ENCODE data around the gene PNP. TPM values are rescaled to one million over a fixed set of nuclear protein-coding genes. Genes with fewer than 3 reads are reported as not detected.

PNP gene
- total and polyA plus RNA-seq, 4 donors: 15.5 to 119 (median 37.0) TPM

GRCh38 chr14:20482382-20482781 lies 13.2 kb downstream of the PNP start:
- Histone ChIP-seq H3K27me3 (ENCODE audit: control insufficient read depth in 3 of 3, insufficient read depth in 3 of 3, low read length in 2 of 3) (no peaks in the 10 kb centered on the region), H3K9ac (ENCODE audit: insufficient read depth in 1 of 2, low read length in 2 of 2) (no peak overlapping the region), H3K27ac (ENCODE audit: low read depth in 1 of 2, low read length in 1 of 2) (no peak overlapping the region), H3K9me3 (ENCODE audit: control insufficient read depth in 4 of 4, insufficient read depth in 3 of 4, low read length in 3 of 4) (no peaks in the 10 kb centered on the region), H3K4me1 (ENCODE audit: control insufficient read depth in 5 of 5, insufficient read depth in 5 of 5, low read length in 5 of 5) (peaks cover 0 to 7% (median 0%) of the 10 kb centered on the region in 5 donors), H3K36me3 (ENCODE audit: control insufficient read depth in 4 of 4, insufficient read depth in 4 of 4, low read length in 4 of 4) (peaks cover 0 to 3% (median 0%) of the 10 kb centered on the region in 4 donors), H3K4me3 (no peak overlapping the region)
- TF ChIP-seq CTCF (IDR thresholded peaks at IDR 0.05; ENCODE audit: control extremely low read depth, extremely low read depth): no peak
- 87 to 92% methylated on average over 5 of the region's 5 CpGs for WGBS, 2 donors
- ATAC-seq (ENCODE audit: insufficient read depth, low FRiP score) (no peak), DNase-seq (no peak)

- no peaks in the 10 kb centered on the region for H3K9me3 ChIP-seq (ENCODE audit: control insufficient read depth in 4 of 4, insufficient read depth in 3 of 4, low read length in 3 of 4)
- no peak overlapping the region for H3K9ac ChIP-seq (ENCODE audit: insufficient read depth in 1 of 2, low read length in 2 of 2)
- no peak overlapping the region for H3K4me3 ChIP-seq
- no peaks in the 10 kb centered on the region for H3K27me3 ChIP-seq (ENCODE audit: control insufficient read depth in 3 of 3, insufficient read depth in 3 of 3, low read length in 2 of 3)
- DNase-seq (peak in 1 of 3 donors; percentile 13), ATAC-seq (ENCODE audit: insufficient read depth, low FRiP score) (no peak)
- no peak for TF ChIP-seq CTCF (IDR thresholded peaks at IDR 0.05; ENCODE audit: control extremely low read depth, extremely low read depth)
- 71 to 73% methylated on average over 7 of the region's 7 CpGs for WGBS, 2 donors
- H3K36me3 ChIP-seq (ENCODE audit: control insufficient read depth in 4 of 4, insufficient read depth in 4 of 4, low read length in 4 of 4): no peaks in the 10 kb centered on the region
- H3K4me1 ChIP-seq (ENCODE audit: control insufficient read depth in 5 of 5, insufficient read depth in 5 of 5, low read length in 5 of 5): peaks cover 0 to 6% (median 0%) of the 10 kb centered on the region in 5 donors
- no peak overlapping the region for H3K27ac ChIP-seq (ENCODE audit: low read depth in 1 of 2, low read length in 1 of 2)
Observed at GRCh38 chr14:20485900-20486299, 16.7 kb downstream of the PNP start.

- no peaks in the 10 kb centered on the region for H3K27me3 ChIP-seq (ENCODE audit: control insufficient read depth in 3 of 3, insufficient read depth in 3 of 3, low read length in 2 of 3)
- peaks cover 0 to 6% (median 0%) of the 10 kb centered on the region in 5 donors for H3K4me1 ChIP-seq (ENCODE audit: control insufficient read depth in 5 of 5, insufficient read depth in 5 of 5, low read length in 5 of 5)
- no peaks in the 10 kb centered on the region for H3K9me3 ChIP-seq (ENCODE audit: control insufficient read depth in 4 of 4, insufficient read depth in 3 of 4, low read length in 3 of 4)
- ATAC-seq (ENCODE audit: insufficient read depth, low FRiP score): no peak
- H3K36me3 ChIP-seq (ENCODE audit: control insufficient read depth in 4 of 4, insufficient read depth in 4 of 4, low read length in 4 of 4): no peaks in the 10 kb centered on the region
- no peak for DNase-seq
- H3K27ac ChIP-seq (ENCODE audit: low read depth in 1 of 2, low read length in 1 of 2): no peak overlapping the region
- H3K4me3 ChIP-seq: no peak overlapping the region
- no peak overlapping the region for H3K9ac ChIP-seq (ENCODE audit: insufficient read depth in 1 of 2, low read length in 2 of 2)
- 49 to 66% methylated on average over 8 of the region's 8 CpGs for WGBS, 2 donors
- no peak for TF ChIP-seq CTCF (IDR thresholded peaks at IDR 0.05; ENCODE audit: control extremely low read depth, extremely low read depth)
Observed at GRCh38 chr14:20486684-20487395, 17.6 kb downstream of the PNP start.

- Histone ChIP-seq H3K36me3 (ENCODE audit: control insufficient read depth in 4 of 4, insufficient read depth in 4 of 4, low read length in 4 of 4) (no peaks in the 10 kb centered on the region), H3K4me3 (no peak overlapping the region), H3K9ac (ENCODE audit: insufficient read depth in 1 of 2, low read length in 2 of 2) (no peak overlapping the region), H3K27me3 (ENCODE audit: control insufficient read depth in 3 of 3, insufficient read depth in 3 of 3, low read length in 2 of 3) (no peaks in the 10 kb centered on the region), H3K4me1 (ENCODE audit: control insufficient read depth in 5 of 5, insufficient read depth in 5 of 5, low read length in 5 of 5) (peaks cover 0 to 6% (median 0%) of the 10 kb centered on the region in 5 donors), H3K27ac (ENCODE audit: low read depth in 1 of 2, low read length in 1 of 2) (no peak overlapping the region), H3K9me3 (ENCODE audit: control insufficient read depth in 4 of 4, insufficient read depth in 3 of 4, low read length in 3 of 4) (no peaks in the 10 kb centered on the region)
- TF ChIP-seq CTCF (IDR thresholded peaks at IDR 0.05; ENCODE audit: control extremely low read depth, extremely low read depth): no peak
- DNase-seq: no peak
- no peak for ATAC-seq (ENCODE audit: insufficient read depth, low FRiP score)
Observed at GRCh38 chr14:20487396-20487725, 18.2 kb downstream of the PNP start.
